Measurements from ENCODE around the gene PRRT2.

The PRRT2 gene

DNA sequence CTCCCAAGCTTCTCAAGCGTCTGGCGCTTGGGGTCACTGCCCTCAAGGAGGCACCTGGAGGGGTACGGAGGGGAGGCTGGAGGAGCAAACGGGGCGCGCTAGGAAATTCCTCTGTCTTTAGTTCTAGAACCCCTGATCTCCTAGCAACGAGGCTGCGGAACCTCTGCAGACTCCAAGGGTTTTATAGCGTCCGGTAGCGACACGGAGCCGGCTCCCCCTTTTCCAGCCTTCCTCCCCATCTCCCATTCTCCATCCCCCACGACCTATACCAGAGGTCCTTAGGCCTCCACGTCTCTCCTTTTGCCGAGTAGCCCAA is 51.6 kb downstream of the PRRT2 start:
- no peak for DNase-seq

DNA sequence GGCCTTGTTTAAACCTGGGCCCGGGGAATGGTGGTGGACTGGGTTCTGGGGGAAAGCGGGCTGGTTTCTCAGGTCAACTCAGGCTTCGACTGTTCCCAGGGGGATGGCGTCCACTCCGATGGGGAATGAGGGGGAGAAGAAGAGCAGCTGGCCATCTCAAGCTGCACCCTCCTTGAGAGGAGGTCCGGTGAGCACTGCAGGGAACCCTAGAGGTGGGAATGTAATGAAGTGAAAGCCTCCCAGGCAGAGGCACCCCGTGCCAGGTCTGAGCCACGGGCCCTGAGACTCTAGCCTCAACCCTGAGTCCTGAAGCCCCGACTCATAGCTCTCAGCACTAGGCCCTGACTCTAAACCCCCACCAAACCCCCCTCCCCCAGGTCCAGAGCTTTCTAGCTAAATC is 52.2 kb downstream of the PRRT2 start:
- DNase-seq, result no peak

Data from suppressor macrophage treated with lipopolysaccharide for 1 hour (primary cell).